NCI-H128 (cell line): ENCODE data around the gene ZNF891.
A peak's percentile ranks its signal among the peaks of the same experiment; 100 is the strongest.

ENCODE experiments used
- DNase-seq: peaks from one replicate; lab custom pipeline; 2025; ENCODE audit not compliant: unreplicated experiment; lab: John Stamatoyannopoulos, UW

The ZNF891 gene

DNA sequence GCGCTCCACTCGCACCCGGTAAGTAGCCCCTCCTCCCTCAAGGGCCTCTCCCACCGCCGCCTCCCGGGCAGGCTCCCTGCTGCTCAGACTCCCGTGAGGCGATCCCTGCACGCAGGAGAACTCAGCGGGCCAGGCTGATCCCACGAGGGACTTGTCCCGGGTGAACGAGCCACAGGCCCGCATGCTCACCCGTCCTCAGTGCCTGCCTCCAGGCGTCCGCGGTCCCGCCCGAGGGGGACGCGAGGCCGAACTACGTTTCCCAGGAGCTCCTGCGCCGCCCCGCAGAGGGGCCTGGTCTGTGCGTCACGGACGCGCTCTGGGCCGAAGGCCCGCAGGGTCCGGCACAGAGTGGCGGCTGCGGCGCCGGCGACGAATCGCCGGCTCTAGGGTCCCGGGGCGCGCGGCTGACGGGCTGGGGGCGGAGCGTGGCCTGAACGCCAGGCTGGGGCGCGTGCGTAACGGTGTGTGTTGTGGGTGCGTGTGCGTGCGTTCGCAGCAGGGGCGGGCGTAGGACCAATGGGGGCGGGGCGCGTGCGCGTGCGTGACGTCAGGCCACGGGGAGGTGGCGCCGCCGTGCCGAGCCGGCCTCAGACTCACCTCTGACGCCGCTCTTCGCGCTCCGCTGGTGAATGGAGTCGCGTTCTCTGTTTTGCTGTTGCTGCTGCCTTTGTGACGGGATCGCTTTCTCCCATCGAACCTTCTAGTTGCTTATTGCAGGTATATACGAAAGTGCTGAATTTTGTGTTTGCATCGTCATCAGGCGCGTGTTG is at the start of gene ZNF891, which contains the start of gene ZNF10:
Gene ZNF891 (minus strand): TSS at position 237 of the 770 bp plus-strand sequence. CDS start 8,356 bp downstream, outside the sequence.
Gene ZNF10 (plus strand): TSS at position 590 of the 770 bp plus-strand sequence. CDS start 13,866 bp downstream, outside the sequence.
- peak; percentile 85 for DNase-seq

GRCh38 chr12:133174901-133175300 is 44.8 kb upstream of the ZNF891 start:
- DNase-seq = no peak

DNA sequence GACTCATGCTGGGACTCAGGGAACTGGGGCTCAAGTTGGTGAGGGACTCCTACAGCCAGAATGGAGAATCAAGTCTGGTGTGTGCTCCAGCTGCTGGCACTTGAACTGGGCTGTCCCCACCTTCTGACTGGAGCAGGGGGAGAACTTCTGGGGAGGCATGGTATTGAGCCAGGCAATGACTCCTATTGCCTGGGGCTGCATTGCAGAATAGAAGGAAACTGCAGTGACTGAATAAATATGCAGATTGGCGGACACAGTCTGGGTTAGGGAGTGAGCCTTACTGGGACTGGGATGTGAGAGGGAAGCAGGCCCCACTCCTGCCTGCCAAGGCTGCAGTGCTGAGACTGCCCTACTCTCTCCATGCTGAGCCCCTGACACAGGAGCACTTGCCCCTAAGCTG is 42.4 kb upstream of the ZNF891 start:
- no peak for DNase-seq

- no peak for DNase-seq
Observed at GRCh38 chr12:133165776-133166175, 35.7 kb upstream of the ZNF891 start.

- DNase-seq = no peak
Observed at GRCh38 chr12:133156125-133156690, 26.1 kb upstream of the ZNF891 start.

DNA sequence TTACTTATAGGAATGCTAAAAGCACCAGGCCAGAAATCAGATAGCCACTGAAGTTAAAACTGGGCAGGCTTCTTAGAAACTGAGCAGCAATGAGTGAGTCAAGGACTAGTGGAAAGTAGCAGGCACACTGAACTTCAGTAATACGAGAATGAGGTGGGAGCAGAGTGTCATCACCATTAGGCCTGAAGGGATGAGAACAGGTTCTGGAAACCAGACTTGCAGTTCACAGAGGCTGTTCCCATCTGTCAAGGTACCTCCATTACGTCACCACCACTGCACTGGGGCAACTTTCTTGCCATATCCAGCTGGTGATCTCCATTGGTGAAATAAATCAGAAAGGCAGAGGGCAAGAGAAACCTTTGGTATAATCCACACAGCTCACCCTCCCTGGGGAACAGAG is 15.9 kb upstream of the ZNF891 start:
- DNase-seq = no peak

DNA sequence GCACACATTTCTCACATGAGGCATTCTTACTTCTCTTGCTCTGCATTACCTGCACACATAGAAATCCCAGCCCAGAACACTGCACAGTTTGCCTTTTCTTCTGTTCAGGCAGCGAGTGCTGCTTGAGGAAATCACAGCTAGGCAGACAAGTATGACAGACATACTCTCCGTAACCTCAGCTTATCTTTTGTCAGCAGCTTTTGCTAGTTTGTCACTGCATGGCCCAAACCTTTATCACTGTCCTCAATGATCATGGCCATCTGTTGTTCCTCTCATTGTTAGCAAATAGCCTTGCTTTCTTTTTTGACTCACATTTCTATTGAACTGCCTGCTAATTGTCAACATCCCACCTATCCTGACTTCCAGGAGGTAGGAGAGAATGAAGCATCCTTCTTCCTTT is 5.7 kb upstream of the ZNF891 start:
- no peak for DNase-seq

GRCh38 chr12:133130808-133131128 is 694 bp upstream of the ZNF891 start:
- no peak for DNase-seq

GRCh38 chr12:133129368-133130037 is 571 bp downstream of the ZNF891 start:
- DNase-seq = no peak

DNA sequence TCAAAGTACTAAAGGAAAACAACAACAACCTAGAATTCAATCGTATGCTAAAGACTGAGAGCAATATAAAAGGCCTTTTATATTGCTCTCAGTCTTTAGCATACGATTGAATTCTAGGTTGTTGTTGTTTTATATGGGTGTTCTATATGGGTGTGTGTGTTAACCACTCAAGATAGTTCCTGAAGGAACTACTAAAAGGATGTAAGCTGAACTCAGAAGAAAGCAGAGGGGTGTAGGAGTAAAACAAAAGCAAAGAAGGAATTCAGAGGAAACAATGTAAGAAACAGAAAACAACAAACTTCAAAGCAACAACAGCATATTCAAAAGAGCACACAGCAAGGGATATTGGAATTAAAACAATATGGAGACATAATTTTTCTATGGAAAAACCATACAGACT is 5.4 kb downstream of the ZNF891 start:
- no peak for DNase-seq

DNA sequence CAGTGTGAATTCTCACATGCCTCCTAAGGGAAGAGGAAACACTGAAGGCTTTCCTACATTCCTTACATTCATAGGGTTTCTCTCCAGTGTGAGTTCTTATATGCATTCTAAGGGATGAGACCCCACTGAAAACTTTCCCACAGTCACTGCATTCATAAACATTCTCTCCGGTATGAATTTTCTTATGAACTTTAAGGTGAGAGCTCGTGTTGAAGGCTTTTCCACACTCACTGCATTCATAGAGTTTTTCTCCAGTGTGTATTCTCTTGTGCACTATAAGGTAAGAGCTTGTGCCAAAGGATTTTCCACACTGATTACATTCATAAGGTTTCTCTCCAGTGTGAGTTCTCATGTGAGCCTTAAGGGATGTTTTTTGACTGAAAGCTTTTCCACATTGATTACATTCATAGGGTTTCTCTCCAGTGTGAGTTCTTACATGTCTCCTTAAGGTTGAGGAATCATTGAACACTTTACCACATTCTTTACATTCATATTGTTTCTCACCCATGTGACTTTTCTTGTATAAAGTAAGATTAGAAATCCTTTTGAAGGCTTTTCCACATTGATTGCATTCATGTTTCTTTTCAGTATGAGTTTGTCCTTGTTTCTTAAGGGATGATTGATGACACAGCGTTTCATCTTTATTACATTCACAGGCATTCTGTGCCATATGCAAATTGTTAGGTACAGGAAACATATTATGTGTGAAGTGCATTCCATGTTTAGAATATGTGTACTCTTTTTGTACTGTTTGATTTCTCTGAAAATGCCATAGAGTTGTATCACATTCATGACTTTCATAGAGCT is 9.5 kb downstream of the ZNF891 start:
- DNase-seq = no peak

- DNase-seq = no peak
Observed at GRCh38 chr12:133108150-133108549, 21.9 kb downstream of the ZNF891 start.

GRCh38 chr12:133107121-133107520 is 23.0 kb downstream of the ZNF891 start:
- DNase-seq = no peak

- no peak for DNase-seq
Observed at GRCh38 chr12:133106253-133106652, 23.8 kb downstream of the ZNF891 start.

DNA sequence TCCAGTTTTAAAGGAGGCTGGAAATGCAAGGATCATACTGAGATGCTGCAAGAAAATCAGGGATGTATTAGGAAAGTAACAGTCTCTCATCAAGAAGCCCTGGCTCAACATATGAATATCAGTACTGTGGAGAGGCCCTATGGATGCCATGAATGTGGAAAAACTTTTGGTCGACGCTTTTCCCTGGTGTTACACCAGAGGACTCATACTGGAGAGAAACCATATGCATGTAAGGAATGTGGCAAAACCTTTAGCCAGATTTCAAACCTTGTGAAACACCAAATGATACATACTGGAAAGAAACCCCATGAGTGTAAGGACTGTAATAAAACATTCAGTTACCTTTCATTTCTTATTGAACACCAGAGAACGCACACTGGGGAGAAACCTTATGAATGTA is 24.5 kb downstream of the ZNF891 start:
- no peak for DNase-seq

GRCh38 chr12:133083345-133083744 is 46.7 kb downstream of the ZNF891 start:
- DNase-seq = no peak

GRCh38 chr12:133081159-133081780 is 48.8 kb downstream of the ZNF891 start:
- no peak for DNase-seq

DNA sequence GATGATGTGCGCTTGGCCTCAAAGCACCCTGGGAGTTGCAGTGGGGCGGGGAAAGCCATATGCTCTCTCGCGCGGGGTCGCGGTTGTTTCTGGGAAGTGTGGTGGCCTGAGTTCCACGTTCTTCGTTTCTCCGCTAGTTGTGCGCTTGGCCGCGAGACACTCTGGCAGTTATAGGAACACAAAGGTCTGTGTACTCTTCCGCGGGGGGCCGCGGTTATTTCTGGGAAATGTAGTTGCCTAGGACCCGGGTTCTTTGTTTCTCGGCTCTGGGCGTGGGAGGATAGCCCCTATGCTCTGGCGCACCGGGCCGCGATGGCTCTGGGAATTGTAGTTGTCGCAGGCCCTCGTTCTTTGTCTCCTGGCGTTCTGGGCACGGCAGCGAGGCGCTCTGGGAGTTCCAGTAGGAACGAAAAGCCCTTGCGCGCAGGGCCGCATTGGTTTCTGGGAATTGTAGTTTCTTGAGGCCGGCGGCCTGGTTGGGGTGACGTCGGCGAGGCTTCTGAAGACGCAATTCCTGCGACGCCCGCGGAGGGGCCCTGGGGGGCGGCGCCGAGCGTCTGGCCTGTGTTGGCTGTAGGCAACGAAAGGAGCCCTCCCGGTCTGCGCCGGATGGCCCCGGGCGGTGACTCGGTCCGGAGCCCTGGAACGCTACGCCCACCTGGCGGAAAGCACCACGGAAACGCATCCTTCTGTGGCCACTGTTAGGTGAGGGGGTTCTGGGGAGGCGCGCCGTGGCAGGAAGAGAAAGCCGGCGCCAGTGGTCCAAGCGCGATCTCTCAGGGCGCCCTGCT is 49.5 kb downstream of the ZNF891 start, which contains the start of gene ZNF140:
Gene ZNF140 (plus strand): TSS at position 556 of the 791 bp plus-strand sequence. CDS start 398 bp downstream, outside the sequence.
- peak; percentile 97 for DNase-seq

- DNase-seq = peak; percentile 97
Observed at GRCh38 chr12:133080026-133080367, 50.1 kb downstream of the ZNF891 start.

DNA sequence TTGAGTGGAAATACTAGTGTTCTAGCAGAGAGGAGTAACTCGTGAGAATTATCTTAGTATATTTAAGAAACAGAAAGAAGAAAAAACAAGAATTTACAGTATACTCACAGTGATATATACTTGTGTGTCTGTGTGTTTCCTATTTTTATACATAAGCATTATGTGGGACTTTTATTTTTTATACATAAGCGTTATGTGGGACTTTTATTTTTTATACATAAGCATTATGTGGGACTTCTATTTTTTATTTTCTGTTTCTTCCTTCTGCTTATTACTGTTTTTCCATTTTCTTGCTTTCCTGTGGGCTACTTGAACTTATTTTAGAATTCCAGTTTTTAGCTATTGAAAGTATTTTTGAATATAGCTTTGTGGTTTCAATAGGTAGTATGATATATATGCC is 56.2 kb downstream of the ZNF891 start:
- DNase-seq = no peak
